WTC11 (cell line): Measurements from ENCODE around the gene AMHR2. TPM values are rescaled to one million over a fixed set of nuclear protein-coding genes. Genes with fewer than 3 reads are reported as not detected.
"Not testable (repeated sequence)": the region's sequence is repeated elsewhere in the genome, so short reads cannot be mapped to it uniquely, and the experiment has no call there.

Experiments used
- ATAC-seq: fragments of 200-7000 bp; cut with Tn5 transposase; 2 replicates; pipeline ENCODE4 v1.10.0; 2021; ENCODE audit warnings: mild to moderate bottlenecking, moderate library complexity
- CTCF ChIA-PET: fragments of 300-600 bp; sonication (Branson Sonifier 250); formaldehyde crosslinking; loops from one replicate; lab custom pipeline; 2021; ENCODE audit warnings: antibody characterized with exemption; lab: Charles Lee
- POLR2A ChIA-PET: fragments of 350-600 bp; sonication (Branson Sonifier 250); formaldehyde crosslinking; loops from one replicate; lab custom pipeline; 2021; ENCODE audit warnings: antibody characterized with exemption; lab: Charles Lee
- DNase-seq: peaks from one replicate; pipeline ENCODE4 v3.0.0; 2021; ENCODE audit warnings: low spot score
- H3K27ac Mint-ChIP-seq: 2 replicates; pipeline ENCODE4 v1.8.0; 2021; ENCODE audit warnings: mixed read lengths
- H3K27me3 Mint-ChIP-seq: 2 replicates; pipeline ENCODE4 v1.8.0; 2021; ENCODE audit warnings: low read depth, mild to moderate bottlenecking, moderate library complexity, mixed read lengths
- H3K36me3 Mint-ChIP-seq: 2 replicates; pipeline ENCODE4 v1.8.0; 2021; ENCODE audit warnings: mixed read lengths
- H3K4me1 Mint-ChIP-seq: 2 replicates; pipeline ENCODE4 v1.8.0; 2022; ENCODE audit warnings: mixed read lengths
- H3K4me3 Mint-ChIP-seq: 2 replicates; pipeline ENCODE4 v1.8.0; 2021; ENCODE audit warnings: mild to moderate bottlenecking, moderate library complexity, mixed read lengths
- H3K9me3 Mint-ChIP-seq: 2 replicates; pipeline ENCODE4 v1.8.0; 2021; ENCODE audit warnings: mixed read lengths
- ARID4B ChIP-seq: sonication (generic); formaldehyde crosslinking; IDR thresholded peaks from 2 replicates; pipeline ENCODE4 v1.8.0; 2023; ENCODE audit warnings: missing genetic modification reagents, mild to moderate bottlenecking, borderline replicate concordance
- CTCF ChIP-seq: fragments of 200-600 bp; IDR thresholded peaks from 2 replicates; pipeline ENCODE4 v1.8.0; 2022; ENCODE audit warnings: antibody characterized with exemption
- NFATC4 ChIP-seq: fragments of 250-450 bp; sonication (Bioruptor Pico); IDR thresholded peaks from 2 replicates; pipeline ENCODE4 v1.9.0; 2021; ENCODE audit warnings: mild to moderate bottlenecking
- PREB ChIP-seq: sonication (generic); formaldehyde crosslinking; IDR thresholded peaks from 2 replicates; pipeline ENCODE4 v1.8.1; 2022; ENCODE audit warnings: mild to moderate bottlenecking, missing genetic modification reagents, moderate library complexity, borderline replicate concordance
- SMAD4 ChIP-seq: sonication (generic); formaldehyde crosslinking; IDR thresholded peaks from 2 replicates; pipeline ENCODE4 v1.8.0; 2022; ENCODE audit warnings: mild to moderate bottlenecking, missing genetic modification reagents
- STAT6 ChIP-seq: sonication (generic); formaldehyde crosslinking; conservative IDR thresholded peaks from 2 replicates; pipeline ENCODE4 v1.8.1; 2023; ENCODE audit warnings: mild to moderate bottlenecking, low read depth, missing genetic modification reagents, moderate library complexity
- USF1 ChIP-seq: sonication (generic); formaldehyde crosslinking; IDR thresholded peaks from 2 replicates; pipeline ENCODE4 v1.8.0; 2022; ENCODE audit warnings: mild to moderate bottlenecking, missing genetic modification reagents
- ZNF121 ChIP-seq: sonication (generic); formaldehyde crosslinking; IDR thresholded peaks from 2 replicates; pipeline ENCODE4 v1.8.0; 2023; ENCODE audit warnings: missing genetic modification reagents
- ZNF396 ChIP-seq: fragments of 250-450 bp; sonication (Bioruptor Pico); IDR thresholded peaks from 2 replicates; pipeline ENCODE4 v1.8.0; 2021; ENCODE audit warnings: mild to moderate bottlenecking, moderate library complexity, borderline replicate concordance
- total RNA-seq: library from RNA; stranded (reverse); gene quantifications from 3 replicates; pipeline ENCODE4 v1.2.3, GENCODE V29; 2021

Gene AMHR2
- total RNA-seq, 1 experiment from 2014 or later: not detected

GRCh38 chr12:53443955-53444354 lies 20.3 kb downstream of the AMHR2 start (continued):
- no peak for TF ChIP-seq ARID4B (CRISPR knock-in tag)
- TF ChIP-seq USF1 (CRISPR knock-in tag): no peak
- TF ChIP-seq ZNF121 (CRISPR knock-in tag): no peak
- TF ChIP-seq PREB: no peak

GRCh38 chr12:53444593-53445325 lies 21.1 kb downstream of the AMHR2 start:
- Mint-ChIP-seq H3K36me3 (peaks cover 40% of the 10 kb centered on the region), H3K4me1 (peaks cover 32% of the 10 kb centered on the region), H3K4me3 (peak overlapping the region; percentile 18; the same call in 1 of the 2 replicates)
- ATAC-seq, DNase-seq, H3K27ac Mint-ChIP-seq, H3K9me3 Mint-ChIP-seq, H3K27me3 Mint-ChIP-seq: not testable (repeated sequence)
- POLR2A ChIA-PET: interaction anchor here (0.5 kb wide), 1 partner anchor 43 kb away, joined by 4 read pairs; no protein-coding TSS in a partner anchor
- CTCF ChIA-PET: interaction anchor here (1.0 to 1.4 kb wide), 2 partner anchors 92 to 123 kb away, joined by 3 to 4 read pairs; partner anchors contain the start of gene AAAS

GRCh38 chr12:53450936-53451335 lies 27.3 kb downstream of the AMHR2 start:
- H3K4me1 Mint-ChIP-seq: peaks cover 23% of the 10 kb centered on the region
- no peaks in the 10 kb centered on the region for H3K27me3 Mint-ChIP-seq
- POLR2A ChIA-PET: interaction anchor here (0.6 to 1.1 kb wide), 4 partner anchors 10 to 191 kb away, joined by 3 to 4 read pairs (median 3); no protein-coding TSS in a partner anchor
- peaks cover 50% of the 10 kb centered on the region for H3K36me3 Mint-ChIP-seq
- no peak overlapping the region for H3K27ac Mint-ChIP-seq
- no peak for DNase-seq
- no peak for TF ChIP-seq ZNF396
- no peak for TF ChIP-seq CTCF
- no peak for TF ChIP-seq STAT6 (CRISPR knock-in tag)
- TF ChIP-seq SMAD4 (CRISPR knock-in tag): no peak
- no peak for TF ChIP-seq NFATC4 (CRISPR knock-in tag)
- no peaks in the 10 kb centered on the region for H3K9me3 Mint-ChIP-seq
- CTCF ChIA-PET: interaction anchor here (0.6 to 2.9 kb wide), 10 partner anchors 24 to 722 kb away, joined by 3 to 18 read pairs (median 4); partner anchors contain the start of genes AAAS and PFDN5
- no peak for ATAC-seq
- H3K4me3 Mint-ChIP-seq: no peak overlapping the region
